GM23338 (cell line): ENCODE data around the gene LRRC52. TPM values are rescaled to one million over a fixed set of nuclear protein-coding genes. Genes with fewer than 3 reads are reported as not detected.
"Not testable (repeated sequence)": the region's sequence is repeated elsewhere in the genome, so short reads cannot be mapped to it uniquely, and the experiment has no call there.

Experiments used
- ATAC-seq: fragments of 200-7000 bp; cut with Tn5 transposase; 3 replicates; pipeline ENCODE4 v1.9.1; 2020
- DNase-seq: peaks from one replicate; pipeline ENCODE4 v3.0.0-alpha.2; 2015; ENCODE audit warnings: low spot score
- H2AFZ ChIP-seq: fragments of 200-600 bp; sonication (generic); 2 replicates; pipeline ENCODE4 v1.8.0; 2016; ENCODE audit warnings: antibody characterized with exemption, mild to moderate bottlenecking, moderate library complexity
- H3F3A ChIP-seq: fragments of 200-600 bp; sonication (generic); replicated peaks from 2 replicates; pipeline ENCODE4 v1.8.0; 2017; ENCODE audit warnings: antibody characterized with exemption, mixed run types, low read depth
- H3K27ac ChIP-seq: fragments of 200-600 bp; sonication (generic); 2 replicates; pipeline ENCODE4 v1.6.1; 2016; ENCODE audit warnings: low read depth
- H3K27me3 ChIP-seq: fragments of 200-600 bp; sonication (generic); 2 replicates; pipeline ENCODE4 v1.8.0; 2016; ENCODE audit warnings: mild to moderate bottlenecking, mixed run types, moderate library complexity; ENCODE audit not compliant: insufficient read depth
- H3K36me3 ChIP-seq: fragments of 200-600 bp; sonication (generic); 2 replicates; pipeline ENCODE4 v1.8.0; 2016; ENCODE audit warnings: mild to moderate bottlenecking; ENCODE audit not compliant: insufficient read depth
- H3K4me1 ChIP-seq: fragments of 200-600 bp; sonication (generic); 2 replicates; pipeline ENCODE4 v1.8.0; 2016; ENCODE audit warnings: mild to moderate bottlenecking, moderate library complexity; ENCODE audit not compliant: insufficient read depth
- H3K4me2 ChIP-seq: fragments of 200-600 bp; sonication (generic); 2 replicates; pipeline ENCODE4 v1.7.1; 2017; ENCODE audit warnings: mixed run types
- H3K4me3 ChIP-seq: fragments of 200-600 bp; sonication (generic); 2 replicates; pipeline ENCODE4 v1.6.1; 2016; ENCODE audit warnings: mixed run types
- H3K79me2 ChIP-seq: fragments of 200-600 bp; sonication (generic); replicated peaks from 2 replicates; pipeline ENCODE4 v1.8.0; 2017; ENCODE audit warnings: mild to moderate bottlenecking; ENCODE audit not compliant: insufficient read depth
- H3K9me2 ChIP-seq: fragments of 200-600 bp; sonication (generic); 2 replicates; pipeline ENCODE4 v1.8.0; 2017; ENCODE audit not compliant: insufficient read depth
- H4K20me1 ChIP-seq: fragments of 200-600 bp; sonication (generic); replicated peaks from 2 replicates; pipeline ENCODE4 v1.8.0; 2017; ENCODE audit warnings: mild to moderate bottlenecking; ENCODE audit not compliant: insufficient read depth
- H3K27ac Mint-ChIP-seq: 2 replicates; pipeline ENCODE4 v1.8.0; 2020; ENCODE audit warnings: inconsistent platforms, mild to moderate bottlenecking, moderate library complexity, mixed read lengths
- H3K27me3 Mint-ChIP-seq: 3 replicates; pipeline ENCODE4 v1.8.0; 2022; ENCODE audit warnings: low read depth, mild to moderate bottlenecking, moderate library complexity, mixed read lengths, inconsistent platforms; ENCODE audit not compliant: insufficient read depth, poor library complexity
- H3K36me3 Mint-ChIP-seq: 3 replicates; pipeline ENCODE4 v1.8.0; 2021; ENCODE audit warnings: low read depth, mild to moderate bottlenecking, inconsistent platforms, moderate library complexity, mixed read lengths
- H3K4me1 Mint-ChIP-seq: 3 replicates; pipeline ENCODE4 v1.8.0; 2020; ENCODE audit warnings: mild to moderate bottlenecking, inconsistent platforms, mixed read lengths
- H3K4me3 Mint-ChIP-seq: 3 replicates; pipeline ENCODE4 v1.8.0; 2021; ENCODE audit warnings: moderate library complexity, mild to moderate bottlenecking, inconsistent platforms, mixed read lengths
- H3K9me3 Mint-ChIP-seq: 3 replicates; pipeline ENCODE4 v1.8.0; 2020; ENCODE audit warnings: moderate library complexity, mild to moderate bottlenecking, inconsistent platforms, mixed read lengths
- CREB1 ChIP-seq: fragments of 250-450 bp; sonication (Bioruptor Pico); IDR thresholded peaks from 2 replicates; pipeline ENCODE4 v1.5.0; 2020; ENCODE audit warnings: low read depth, mild to moderate bottlenecking, moderate library complexity
- EZH2 ChIP-seq: fragments of 200-600 bp; sonication (generic); IDR thresholded peaks from one replicate; pipeline ENCODE4 v1.8.0; 2017; ENCODE audit warnings: antibody characterized with exemption, mild to moderate bottlenecking, low read depth; ENCODE audit not compliant: unreplicated experiment
- EZH2phosphoT487 ChIP-seq: fragments of 200-600 bp; sonication (generic); IDR thresholded peaks from one replicate; pipeline ENCODE4 v1.8.1; 2018; ENCODE audit warnings: antibody characterized with exemption; ENCODE audit not compliant: unreplicated experiment
- NANOG ChIP-seq: IDR thresholded peaks from 2 replicates; pipeline ENCODE4 v1.6.1; 2016; ENCODE audit warnings: antibody characterized with exemption, borderline replicate concordance
- REST ChIP-seq: IDR thresholded peaks from one replicate; pipeline ENCODE4 v1.6.1; 2018; ENCODE audit warnings: antibody characterized with exemption; ENCODE audit not compliant: unreplicated experiment
- ZNF114 ChIP-seq: fragments of 250-450 bp; sonication (Bioruptor Pico); IDR thresholded peaks from 2 replicates; pipeline ENCODE4 v1.5.0; 2020; ENCODE audit warnings: mild to moderate bottlenecking, moderate library complexity
- ZNF462 ChIP-seq: fragments of 250-450 bp; sonication (Bioruptor Pico); IDR thresholded peaks from 2 replicates; pipeline ENCODE4 v1.5.0; 2020; ENCODE audit warnings: mild to moderate bottlenecking, moderate library complexity
- polyA plus RNA-seq: library from polyadenylated mRNA; unstranded; fragments of >200 nt; fragmentation: Nextera tagmentation; extraction: Ambion mirVana; gene quantifications from 2 replicates; pipeline ENCODE4 v1.2.1, GENCODE V29; 2016
- total RNA-seq: library from RNA; depleted of rRNA; stranded (reverse); fragments of >200 nt; shearing (Covaris generic); gene quantifications from 2 replicates; pipeline ENCODE4 v1.2.3, GENCODE V29; 2014

Gene LRRC52
- total and polyA plus RNA-seq, 2 experiments from 2014 or later, result not detected

- TF ChIP-seq REST (no peak), NANOG (no peak)
Observed at GRCh38 chr1:165605246-165605645, 61.4 kb downstream of the LRRC52 start (continued).

GRCh38 chr1:165606676-165607075, 62.9 kb downstream of the LRRC52 start:
- H3K9me2 ChIP-seq, H3K27me3 Mint-ChIP-seq, H3K4me2 ChIP-seq, H3K27ac Mint-ChIP-seq, H3F3A ChIP-seq, ATAC-seq, H3K9me3 Mint-ChIP-seq, H3K27ac ChIP-seq, H3K4me1 Mint-ChIP-seq, DNase-seq, H3K27me3 ChIP-seq, H3K4me1 ChIP-seq, H4K20me1 ChIP-seq, H3K36me3 Mint-ChIP-seq, H3K79me2 ChIP-seq, H3K4me3 Mint-ChIP-seq, H3K4me3 ChIP-seq, H3K36me3 ChIP-seq: not testable (repeated sequence)
- H2AFZ ChIP-seq, result 0 out of 2 replicates have a peak overlapping the region, but pooled peaks have one; percentile 10

GRCh38 chr1:165610866-165611265, 67.1 kb downstream of the LRRC52 start:
- no peaks in the 10 kb centered on the region for H3K9me2 ChIP-seq
- no peaks in the 10 kb centered on the region for H3K79me2 ChIP-seq
- no peaks in the 10 kb centered on the region for H3K36me3 ChIP-seq
- no peaks in the 10 kb centered on the region for H3F3A ChIP-seq
- peak overlapping the region; percentile 29; the same call in 1 of the 2 replicates for H2AFZ ChIP-seq
- no peaks in the 10 kb centered on the region for H3K27me3 Mint-ChIP-seq
- no peaks in the 10 kb centered on the region; the same call in 1 of the 3 replicates for H3K36me3 Mint-ChIP-seq
- H3K27ac Mint-ChIP-seq, result no peak overlapping the region
- TF ChIP-seq ZNF114 (CRISPR knock-in tag) (no peak), EZH2phosphoT487 (no peak), ZNF462 (no peak), CREB1 (no peak), EZH2 (no peak)
- ATAC-seq, result no peak
- no peak overlapping the region for H3K27ac ChIP-seq
- H3K4me1 Mint-ChIP-seq, result peaks cover 8% of the 10 kb centered on the region
- H3K4me2 ChIP-seq, result no peak overlapping the region
- peaks cover 13% of the 10 kb centered on the region; the same call in 2 of the 3 replicates for H3K9me3 Mint-ChIP-seq
- H4K20me1 ChIP-seq, result no peaks in the 10 kb centered on the region
- peaks cover 7% of the 10 kb centered on the region for H3K4me1 ChIP-seq
- DNase-seq, result no peak
- H3K4me3 Mint-ChIP-seq, result no peak overlapping the region
- no peaks in the 10 kb centered on the region for H3K27me3 ChIP-seq
- no peak overlapping the region for H3K4me3 ChIP-seq
